GM23338 (cell line): ENCODE results near the gene CST11. TPM values are rescaled to one million over a fixed set of nuclear protein-coding genes. Genes with fewer than 3 reads are reported as not detected.

Experiments used
- ATAC-seq: fragments of 200-7000 bp; cut with Tn5 transposase; 3 replicates; pipeline ENCODE4 v1.9.1; 2020
- DNase-seq: peaks from one replicate; pipeline ENCODE4 v3.0.0-alpha.2; 2015; ENCODE audit warnings: low spot score
- H2AFZ ChIP-seq: fragments of 200-600 bp; sonication (generic); 2 replicates; pipeline ENCODE4 v1.8.0; 2016; ENCODE audit warnings: antibody characterized with exemption, mild to moderate bottlenecking, moderate library complexity
- H3F3A ChIP-seq: fragments of 200-600 bp; sonication (generic); replicated peaks from 2 replicates; pipeline ENCODE4 v1.8.0; 2017; ENCODE audit warnings: antibody characterized with exemption, mixed run types, low read depth
- H3K27ac ChIP-seq: fragments of 200-600 bp; sonication (generic); 2 replicates; pipeline ENCODE4 v1.6.1; 2016; ENCODE audit warnings: low read depth
- H3K27me3 ChIP-seq: fragments of 200-600 bp; sonication (generic); 2 replicates; pipeline ENCODE4 v1.8.0; 2016; ENCODE audit warnings: mild to moderate bottlenecking, mixed run types, moderate library complexity; ENCODE audit not compliant: insufficient read depth
- H3K36me3 ChIP-seq: fragments of 200-600 bp; sonication (generic); 2 replicates; pipeline ENCODE4 v1.8.0; 2016; ENCODE audit warnings: mild to moderate bottlenecking; ENCODE audit not compliant: insufficient read depth
- H3K4me1 ChIP-seq: fragments of 200-600 bp; sonication (generic); 2 replicates; pipeline ENCODE4 v1.8.0; 2016; ENCODE audit warnings: mild to moderate bottlenecking, moderate library complexity; ENCODE audit not compliant: insufficient read depth
- H3K4me2 ChIP-seq: fragments of 200-600 bp; sonication (generic); 2 replicates; pipeline ENCODE4 v1.7.1; 2017; ENCODE audit warnings: mixed run types
- H3K4me3 ChIP-seq: fragments of 200-600 bp; sonication (generic); 2 replicates; pipeline ENCODE4 v1.6.1; 2016; ENCODE audit warnings: mixed run types
- H3K79me2 ChIP-seq: fragments of 200-600 bp; sonication (generic); replicated peaks from 2 replicates; pipeline ENCODE4 v1.8.0; 2017; ENCODE audit warnings: mild to moderate bottlenecking; ENCODE audit not compliant: insufficient read depth
- H3K9me2 ChIP-seq: fragments of 200-600 bp; sonication (generic); 2 replicates; pipeline ENCODE4 v1.8.0; 2017; ENCODE audit not compliant: insufficient read depth
- H4K20me1 ChIP-seq: fragments of 200-600 bp; sonication (generic); replicated peaks from 2 replicates; pipeline ENCODE4 v1.8.0; 2017; ENCODE audit warnings: mild to moderate bottlenecking; ENCODE audit not compliant: insufficient read depth
- H3K27ac Mint-ChIP-seq: 2 replicates; pipeline ENCODE4 v1.8.0; 2020; ENCODE audit warnings: inconsistent platforms, mild to moderate bottlenecking, moderate library complexity, mixed read lengths
- H3K27me3 Mint-ChIP-seq: 3 replicates; pipeline ENCODE4 v1.8.0; 2022; ENCODE audit warnings: low read depth, mild to moderate bottlenecking, moderate library complexity, mixed read lengths, inconsistent platforms; ENCODE audit not compliant: insufficient read depth, poor library complexity
- H3K36me3 Mint-ChIP-seq: 3 replicates; pipeline ENCODE4 v1.8.0; 2021; ENCODE audit warnings: low read depth, mild to moderate bottlenecking, inconsistent platforms, moderate library complexity, mixed read lengths
- H3K4me1 Mint-ChIP-seq: 3 replicates; pipeline ENCODE4 v1.8.0; 2020; ENCODE audit warnings: mild to moderate bottlenecking, inconsistent platforms, mixed read lengths
- H3K4me3 Mint-ChIP-seq: 3 replicates; pipeline ENCODE4 v1.8.0; 2021; ENCODE audit warnings: moderate library complexity, mild to moderate bottlenecking, inconsistent platforms, mixed read lengths
- H3K9me3 Mint-ChIP-seq: 3 replicates; pipeline ENCODE4 v1.8.0; 2020; ENCODE audit warnings: moderate library complexity, mild to moderate bottlenecking, inconsistent platforms, mixed read lengths
- CREB1 ChIP-seq: fragments of 250-450 bp; sonication (Bioruptor Pico); IDR thresholded peaks from 2 replicates; pipeline ENCODE4 v1.5.0; 2020; ENCODE audit warnings: low read depth, mild to moderate bottlenecking, moderate library complexity
- EZH2phosphoT487 ChIP-seq: fragments of 200-600 bp; sonication (generic); IDR thresholded peaks from one replicate; pipeline ENCODE4 v1.8.1; 2018; ENCODE audit warnings: antibody characterized with exemption; ENCODE audit not compliant: unreplicated experiment
- JUNB ChIP-seq: IDR thresholded peaks from one replicate; pipeline ENCODE4 v1.6.1; 2016; ENCODE audit warnings: antibody characterized with exemption; ENCODE audit not compliant: unreplicated experiment
- NANOG ChIP-seq: IDR thresholded peaks from 2 replicates; pipeline ENCODE4 v1.6.1; 2016; ENCODE audit warnings: antibody characterized with exemption, borderline replicate concordance
- POLR2AphosphoS5 ChIP-seq: IDR thresholded peaks from 2 replicates; pipeline ENCODE4 v1.6.1; 2016; ENCODE audit warnings: antibody characterized with exemption, low read depth
- ZNF114 ChIP-seq: fragments of 250-450 bp; sonication (Bioruptor Pico); IDR thresholded peaks from 2 replicates; pipeline ENCODE4 v1.5.0; 2020; ENCODE audit warnings: mild to moderate bottlenecking, moderate library complexity
- ZNF331 ChIP-seq: fragments of 250-450 bp; sonication (Bioruptor Pico); IDR thresholded peaks from 2 replicates; pipeline ENCODE4 v1.5.0; 2020; ENCODE audit warnings: low read depth, mild to moderate bottlenecking, moderate library complexity
- polyA plus RNA-seq: library from polyadenylated mRNA; unstranded; fragments of >200 nt; fragmentation: Nextera tagmentation; extraction: Ambion mirVana; gene quantifications from 2 replicates; pipeline ENCODE4 v1.2.1, GENCODE V29; 2016
- total RNA-seq: library from RNA; depleted of rRNA; stranded (reverse); fragments of >200 nt; shearing (Covaris generic); gene quantifications from 2 replicates; pipeline ENCODE4 v1.2.3, GENCODE V29; 2014
- TF ChIP-seq, protein P1 (sequence below): fragments of 250-450 bp; sonication (Bioruptor Pico); IDR thresholded peaks from 2 replicates; pipeline ENCODE4 v1.5.0; 2020; ENCODE audit warnings: mild to moderate bottlenecking, moderate library complexity
- TF ChIP-seq, protein P2 (sequence below): IDR thresholded peaks from 2 replicates; pipeline ENCODE4 v1.6.1; 2016; ENCODE audit warnings: antibody characterized with exemption

Gene CST11
- total and polyA plus RNA-seq, 2 experiments from 2014 or later, result not detected

DNA sequence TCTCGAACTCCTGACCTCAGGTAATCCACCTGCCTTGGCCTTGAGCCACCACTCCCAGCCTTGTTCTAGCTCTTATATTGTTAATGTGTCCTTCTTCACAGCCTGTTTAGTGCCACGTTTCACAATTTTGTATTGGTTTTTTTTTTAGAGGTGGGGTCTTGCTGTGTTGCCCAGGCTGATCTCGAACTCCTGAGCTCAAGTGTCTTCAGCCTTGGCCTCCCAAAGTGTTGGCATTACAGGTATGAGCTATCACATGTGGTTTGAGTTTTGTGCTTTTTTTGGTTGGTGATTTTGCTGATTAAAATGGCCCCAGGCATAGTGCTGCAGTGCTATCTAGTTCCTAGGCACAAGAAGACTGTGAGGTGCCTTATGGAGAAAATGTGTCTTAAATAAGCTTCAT lies 19.0 kb downstream of the CST11 start (continued):
- TF ChIP-seq, protein P1, sequence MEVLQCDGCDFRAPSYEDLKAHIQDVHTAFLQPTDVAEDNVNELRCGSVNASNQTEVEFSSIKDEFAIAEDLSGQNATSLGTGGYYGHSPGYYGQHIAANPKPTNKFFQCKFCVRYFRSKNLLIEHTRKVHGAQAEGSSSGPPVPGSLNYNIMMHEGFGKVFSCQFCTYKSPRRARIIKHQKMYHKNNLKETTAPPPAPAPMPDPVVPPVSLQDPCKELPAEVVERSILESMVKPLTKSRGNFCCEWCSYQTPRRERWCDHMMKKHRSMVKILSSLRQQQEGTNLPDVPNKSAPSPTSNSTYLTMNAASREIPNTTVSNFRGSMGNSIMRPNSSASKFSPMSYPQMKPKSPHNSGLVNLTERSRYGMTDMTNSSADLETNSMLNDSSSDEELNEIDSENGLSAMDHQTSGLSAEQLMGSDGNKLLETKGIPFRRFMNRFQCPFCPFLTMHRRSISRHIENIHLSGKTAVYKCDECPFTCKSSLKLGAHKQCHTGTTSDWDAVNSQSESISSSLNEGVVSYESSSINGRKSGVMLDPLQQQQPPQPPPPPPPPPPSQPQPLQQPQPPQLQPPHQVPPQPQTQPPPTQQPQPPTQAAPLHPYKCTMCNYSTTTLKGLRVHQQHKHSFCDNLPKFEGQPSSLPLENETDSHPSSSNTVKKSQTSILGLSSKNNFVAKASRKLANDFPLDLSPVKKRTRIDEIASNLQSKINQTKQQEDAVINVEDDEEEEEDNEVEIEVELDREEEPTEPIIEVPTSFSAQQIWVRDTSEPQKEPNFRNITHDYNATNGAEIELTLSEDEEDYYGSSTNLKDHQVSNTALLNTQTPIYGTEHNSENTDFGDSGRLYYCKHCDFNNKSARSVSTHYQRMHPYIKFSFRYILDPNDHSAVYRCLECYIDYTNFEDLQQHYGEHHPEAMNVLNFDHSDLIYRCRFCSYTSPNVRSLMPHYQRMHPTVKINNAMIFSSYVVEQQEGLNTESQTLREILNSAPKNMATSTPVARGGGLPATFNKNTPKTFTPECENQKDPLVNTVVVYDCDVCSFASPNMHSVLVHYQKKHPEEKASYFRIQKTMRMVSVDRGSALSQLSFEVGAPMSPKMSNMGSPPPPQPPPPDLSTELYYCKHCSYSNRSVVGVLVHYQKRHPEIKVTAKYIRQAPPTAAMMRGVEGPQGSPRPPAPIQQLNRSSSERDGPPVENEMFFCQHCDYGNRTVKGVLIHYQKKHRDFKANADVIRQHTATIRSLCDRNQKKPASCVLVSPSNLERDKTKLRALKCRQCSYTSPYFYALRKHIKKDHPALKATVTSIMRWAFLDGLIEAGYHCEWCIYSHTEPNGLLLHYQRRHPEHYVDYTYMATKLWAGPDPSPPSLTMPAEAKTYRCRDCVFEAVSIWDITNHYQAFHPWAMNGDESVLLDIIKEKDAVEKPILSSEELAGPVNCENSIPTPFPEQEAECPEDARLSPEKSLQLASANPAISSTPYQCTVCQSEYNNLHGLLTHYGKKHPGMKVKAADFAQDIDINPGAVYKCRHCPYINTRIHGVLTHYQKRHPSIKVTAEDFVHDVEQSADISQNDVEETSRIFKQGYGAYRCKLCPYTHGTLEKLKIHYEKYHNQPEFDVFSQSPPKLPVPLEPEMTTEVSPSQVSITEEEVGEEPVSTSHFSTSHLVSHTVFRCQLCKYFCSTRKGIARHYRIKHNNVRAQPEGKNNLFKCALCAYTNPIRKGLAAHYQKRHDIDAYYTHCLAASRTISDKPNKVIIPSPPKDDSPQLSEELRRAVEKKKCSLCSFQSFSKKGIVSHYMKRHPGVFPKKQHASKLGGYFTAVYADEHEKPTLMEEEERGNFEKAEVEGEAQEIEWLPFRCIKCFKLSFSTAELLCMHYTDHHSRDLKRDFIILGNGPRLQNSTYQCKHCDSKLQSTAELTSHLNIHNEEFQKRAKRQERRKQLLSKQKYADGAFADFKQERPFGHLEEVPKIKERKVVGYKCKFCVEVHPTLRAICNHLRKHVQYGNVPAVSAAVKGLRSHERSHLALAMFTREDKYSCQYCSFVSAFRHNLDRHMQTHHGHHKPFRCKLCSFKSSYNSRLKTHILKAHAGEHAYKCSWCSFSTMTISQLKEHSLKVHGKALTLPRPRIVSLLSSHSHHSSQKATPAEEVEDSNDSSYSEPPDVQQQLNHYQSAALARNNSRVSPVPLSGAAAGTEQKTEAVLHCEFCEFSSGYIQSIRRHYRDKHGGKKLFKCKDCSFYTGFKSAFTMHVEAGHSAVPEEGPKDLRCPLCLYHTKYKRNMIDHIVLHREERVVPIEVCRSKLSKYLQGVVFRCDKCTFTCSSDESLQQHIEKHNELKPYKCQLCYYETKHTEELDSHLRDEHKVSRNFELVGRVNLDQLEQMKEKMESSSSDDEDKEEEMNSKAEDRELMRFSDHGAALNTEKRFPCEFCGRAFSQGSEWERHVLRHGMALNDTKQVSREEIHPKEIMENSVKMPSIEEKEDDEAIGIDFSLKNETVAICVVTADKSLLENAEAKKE (CRISPR knock-in tag), result no peak
- no peak for TF ChIP-seq EZH2phosphoT487

DNA sequence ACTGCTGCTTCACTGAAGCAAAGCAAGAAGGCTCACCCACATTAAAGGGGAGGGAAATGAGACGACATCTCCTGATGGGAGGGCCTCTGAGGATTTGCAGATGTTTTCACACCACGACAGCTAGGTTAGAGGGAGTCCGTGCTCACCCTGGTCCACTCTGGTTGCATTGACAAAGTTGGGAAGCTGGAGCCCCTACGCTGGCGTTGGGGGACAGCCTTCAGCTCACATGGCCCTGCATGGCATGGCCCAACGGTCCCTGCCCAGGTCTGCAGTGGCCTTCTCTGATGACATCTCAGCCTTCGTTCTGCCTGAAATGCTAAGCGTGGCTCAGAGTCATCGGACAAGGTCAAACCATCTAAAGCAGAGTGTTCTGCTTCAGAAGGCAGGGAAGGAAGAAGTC lies 27.5 kb downstream of the CST11 start:
- H3K4me1 Mint-ChIP-seq, result peaks cover 3% of the 10 kb centered on the region; the same call in 2 of the 3 replicates
- H3K27ac ChIP-seq, result no peak overlapping the region
- peaks cover 7% of the 10 kb centered on the region; the same call in 2 of the 3 replicates for H3K9me3 Mint-ChIP-seq
- H3K27me3 ChIP-seq, result no peaks in the 10 kb centered on the region
- H4K20me1 ChIP-seq, result no peaks in the 10 kb centered on the region
- ATAC-seq (no peak), DNase-seq (no peak)
- peaks cover 4% of the 10 kb centered on the region for H3K27me3 Mint-ChIP-seq
- H3K4me2 ChIP-seq, result no peak overlapping the region
- no peak overlapping the region for H3K4me3 ChIP-seq
- H3K9me2 ChIP-seq, result peaks cover 7% of the 10 kb centered on the region
- no peak overlapping the region for H2AFZ ChIP-seq
- peaks cover 9% of the 10 kb centered on the region; the same call in 1 of the 2 replicates for H3K79me2 ChIP-seq
- no peaks in the 10 kb centered on the region for H3F3A ChIP-seq
- no peaks in the 10 kb centered on the region for H3K4me1 ChIP-seq
- no peak overlapping the region for H3K27ac Mint-ChIP-seq
- H3K36me3 ChIP-seq, result no peaks in the 10 kb centered on the region; the same call in 1 of the 2 replicates
- H3K36me3 Mint-ChIP-seq, result peaks cover 8% of the 10 kb centered on the region
- no peak overlapping the region for H3K4me3 Mint-ChIP-seq
- TF ChIP-seq CREB1 (CRISPR knock-in tag) (no peak), NANOG (no peak), EZH2phosphoT487 (no peak), ZNF331 (no peak), ZNF114 (CRISPR knock-in tag) (no peak), JUNB (no peak), POLR2AphosphoS5 (no peak)
- TF ChIP-seq, protein P2, sequence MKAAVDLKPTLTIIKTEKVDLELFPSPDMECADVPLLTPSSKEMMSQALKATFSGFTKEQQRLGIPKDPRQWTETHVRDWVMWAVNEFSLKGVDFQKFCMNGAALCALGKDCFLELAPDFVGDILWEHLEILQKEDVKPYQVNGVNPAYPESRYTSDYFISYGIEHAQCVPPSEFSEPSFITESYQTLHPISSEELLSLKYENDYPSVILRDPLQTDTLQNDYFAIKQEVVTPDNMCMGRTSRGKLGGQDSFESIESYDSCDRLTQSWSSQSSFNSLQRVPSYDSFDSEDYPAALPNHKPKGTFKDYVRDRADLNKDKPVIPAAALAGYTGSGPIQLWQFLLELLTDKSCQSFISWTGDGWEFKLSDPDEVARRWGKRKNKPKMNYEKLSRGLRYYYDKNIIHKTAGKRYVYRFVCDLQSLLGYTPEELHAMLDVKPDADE, result no peak
- TF ChIP-seq, protein P1 (CRISPR knock-in tag), result no peak
